ENCODE results near the gene S1PR2.
A peak's percentile ranks its signal among the peaks of the same experiment; 100 is the strongest.
"Not testable (repeated sequence)": the region's sequence is repeated elsewhere in the genome, so short reads cannot be mapped to it uniquely, and the experiment has no call there.

S1PR2 gene

GRCh38 chr19:10252707-10253106 lies 21.6 kb upstream of the S1PR2 start:
- no peak for DNase-seq

GRCh38 chr19:10251792-10252694 lies 20.9 kb upstream of the S1PR2 start, which contains the start of gene MRPL4:
TSS of gene MRPL4 (plus strand) at chr19:10252214. CDS start at chr19:10252254, 40 bp downstream.
- DNase-seq, result peak; percentile 96 to 99

GRCh38 chr19:10246511-10246910 lies 15.4 kb upstream of the S1PR2 start:
- DNase-seq, result no peak

DNA sequence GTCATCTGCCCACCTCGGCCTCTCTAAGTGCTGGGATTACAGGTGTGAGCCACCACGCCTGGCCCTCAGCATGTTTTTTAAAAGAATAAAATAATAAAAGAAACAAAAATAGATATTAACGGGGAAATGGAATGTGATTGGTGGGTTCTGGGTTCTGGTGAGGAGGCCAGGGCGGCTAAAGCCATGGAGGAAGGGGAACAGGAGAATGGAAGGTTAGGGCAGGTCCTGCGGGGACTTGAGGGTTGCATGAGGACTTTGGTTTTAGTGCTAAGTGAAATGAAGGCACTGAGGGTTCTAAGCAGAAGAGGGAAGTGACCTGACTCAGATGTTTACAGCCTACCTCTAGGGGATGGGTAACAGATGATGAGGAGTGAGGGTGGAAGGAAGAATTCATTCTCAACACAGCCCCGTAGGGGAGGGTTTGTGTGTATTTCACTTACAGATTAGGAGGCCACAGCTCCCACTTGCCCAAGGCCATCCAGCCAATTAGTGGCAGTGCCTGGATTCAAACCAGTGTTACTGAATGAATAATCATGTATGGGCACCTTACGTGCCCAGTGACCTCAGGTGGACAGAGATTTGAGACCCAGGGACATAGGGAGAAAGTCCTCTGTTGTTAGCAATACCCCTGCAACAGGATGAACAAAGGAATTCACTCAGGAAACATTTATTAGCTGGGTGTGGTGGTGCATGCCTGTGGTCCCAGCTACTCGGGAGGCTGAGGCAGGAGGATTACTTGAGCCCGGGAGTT lies 14.2 kb upstream of the S1PR2 start:
- no peak for DNase-seq

DNA sequence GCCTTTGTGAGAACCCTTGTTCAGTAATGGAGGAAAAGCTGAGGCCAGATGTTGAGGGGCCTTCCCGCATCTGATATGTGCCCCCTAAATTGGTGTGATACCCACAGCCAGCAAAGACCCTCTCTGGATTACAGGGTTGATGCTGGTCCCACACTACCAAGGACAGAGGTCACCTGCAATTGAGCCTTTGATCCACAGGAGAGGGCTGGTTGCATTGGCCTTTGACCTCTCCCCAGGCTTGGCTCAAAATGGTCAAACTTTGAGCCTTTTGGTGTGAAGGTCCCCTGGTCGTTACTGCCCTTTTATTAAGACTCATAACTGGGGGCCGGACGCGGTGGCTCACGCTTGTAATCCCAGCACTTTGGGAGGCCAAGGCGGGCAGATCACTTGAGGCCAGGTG lies 12.5 kb upstream of the S1PR2 start:
- DNase-seq, result no peak

DNA sequence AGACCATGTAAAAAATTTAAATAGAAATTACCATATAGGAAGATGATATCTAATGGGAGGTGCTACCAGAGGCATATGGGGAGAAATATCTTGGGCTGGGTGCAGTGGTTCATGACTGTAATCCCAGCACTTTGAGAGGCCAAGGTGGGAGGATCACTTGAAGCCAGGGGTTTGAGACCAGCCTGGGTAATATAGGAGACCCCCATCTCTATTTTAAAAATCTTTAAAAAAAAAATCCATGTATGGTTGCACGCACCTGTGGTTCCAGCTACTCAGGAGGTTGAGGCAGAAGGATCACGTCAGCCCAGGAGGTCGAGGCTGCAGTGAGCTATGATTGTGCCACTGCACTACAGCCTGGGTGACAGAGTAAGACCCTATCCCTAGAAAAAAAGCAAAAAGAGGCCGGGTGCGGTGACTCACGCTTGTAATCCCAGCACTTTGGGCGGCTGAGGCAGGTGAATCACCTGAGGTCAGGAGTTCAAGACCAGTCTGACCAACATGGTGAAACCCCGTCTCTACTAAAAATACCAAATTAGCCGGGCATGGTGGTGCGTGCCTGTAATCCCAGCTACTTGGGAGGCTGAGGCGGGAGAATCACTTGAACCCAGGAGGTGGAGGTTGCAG lies 10.8 kb upstream of the S1PR2 start:
- not testable (repeated sequence) for DNase-seq

DNA sequence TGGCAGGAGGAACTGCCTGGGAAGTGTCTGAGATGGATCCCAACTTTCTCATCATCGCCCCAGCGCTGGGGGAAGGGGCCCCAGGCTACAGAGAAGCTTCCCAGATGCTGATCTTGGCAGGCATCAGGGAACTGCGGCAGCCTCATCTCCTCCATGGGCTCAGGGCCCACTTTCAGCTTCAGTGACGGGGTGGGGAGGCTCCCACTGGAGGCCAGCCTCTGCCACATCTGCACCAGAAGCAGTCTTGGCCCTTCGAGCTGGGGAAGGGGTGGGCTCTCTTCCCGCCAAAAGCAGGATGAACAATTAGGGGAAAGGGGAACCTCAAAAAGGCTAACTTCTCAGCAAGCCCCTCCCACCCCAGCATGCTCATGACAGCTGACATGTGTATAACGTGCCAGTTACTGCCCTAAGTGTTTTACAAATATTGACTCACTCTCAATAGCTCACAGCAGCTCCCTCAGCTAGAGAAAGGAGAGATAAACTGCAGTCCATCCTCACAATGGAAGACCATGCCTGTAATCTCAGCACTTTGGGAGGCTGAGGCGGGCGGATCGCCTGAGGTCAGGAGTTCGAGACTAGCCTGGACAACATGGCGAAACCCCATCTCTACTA lies 7.1 kb upstream of the S1PR2 start:
- no peak for DNase-seq

GRCh38 chr19:10237702-10238101 lies 6.6 kb upstream of the S1PR2 start:
- no peak for DNase-seq

DNA sequence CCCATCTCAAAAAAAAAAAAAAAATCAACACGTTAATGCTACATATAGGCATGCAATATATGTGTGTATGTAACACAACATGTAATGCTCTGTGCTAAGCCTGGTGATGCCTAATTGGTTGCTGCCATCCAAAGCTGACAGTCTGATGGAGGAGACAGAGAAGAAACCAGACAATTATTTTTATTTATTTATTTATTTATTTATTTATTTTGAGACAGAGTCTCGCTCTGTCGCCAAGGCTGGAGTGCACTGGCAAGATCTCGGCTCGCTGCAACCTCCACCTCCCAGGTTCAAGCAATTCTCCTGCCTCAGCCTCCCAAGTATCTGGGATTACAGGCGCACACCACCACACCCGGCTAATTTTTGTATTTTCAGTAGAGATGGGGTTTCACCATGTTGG lies 4.3 kb upstream of the S1PR2 start:
- not testable (repeated sequence) for DNase-seq

DNA sequence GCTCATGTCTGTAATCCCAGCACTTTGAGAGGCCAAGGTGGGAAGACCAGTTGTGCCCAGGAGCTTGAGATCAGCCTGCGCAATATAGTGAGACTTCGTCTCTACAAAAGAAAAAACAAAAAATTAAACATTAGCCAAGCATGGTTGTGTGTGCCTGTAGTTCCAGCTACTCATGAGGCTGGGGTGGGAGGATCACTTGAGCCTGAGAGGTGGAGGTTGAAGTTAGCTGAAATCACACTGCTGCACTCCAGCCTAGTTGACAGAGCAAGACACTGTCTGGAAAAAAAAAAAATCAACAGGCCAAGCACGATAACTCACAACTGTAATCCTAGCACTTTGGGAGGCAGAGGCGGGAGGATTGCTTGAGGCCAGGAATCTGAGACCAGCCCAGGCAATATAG lies 3.9 kb upstream of the S1PR2 start:
- DNase-seq, result no peak

GRCh38 chr19:10233946-10234345 lies 2.8 kb upstream of the S1PR2 start:
- no peak for DNase-seq

GRCh38 chr19:10231612-10232228 lies 589 bp upstream of the S1PR2 start:
- no peak for DNase-seq

- no peak for DNase-seq
Measured at GRCh38 chr19:10230173-10230860, 814 bp downstream of the S1PR2 start.

- DNase-seq, result no peak
Measured at GRCh38 chr19:10228920-10229319, 2.2 kb downstream of the S1PR2 start.

GRCh38 chr19:10228393-10228792 lies 2.7 kb downstream of the S1PR2 start:
- no peak for DNase-seq

DNA sequence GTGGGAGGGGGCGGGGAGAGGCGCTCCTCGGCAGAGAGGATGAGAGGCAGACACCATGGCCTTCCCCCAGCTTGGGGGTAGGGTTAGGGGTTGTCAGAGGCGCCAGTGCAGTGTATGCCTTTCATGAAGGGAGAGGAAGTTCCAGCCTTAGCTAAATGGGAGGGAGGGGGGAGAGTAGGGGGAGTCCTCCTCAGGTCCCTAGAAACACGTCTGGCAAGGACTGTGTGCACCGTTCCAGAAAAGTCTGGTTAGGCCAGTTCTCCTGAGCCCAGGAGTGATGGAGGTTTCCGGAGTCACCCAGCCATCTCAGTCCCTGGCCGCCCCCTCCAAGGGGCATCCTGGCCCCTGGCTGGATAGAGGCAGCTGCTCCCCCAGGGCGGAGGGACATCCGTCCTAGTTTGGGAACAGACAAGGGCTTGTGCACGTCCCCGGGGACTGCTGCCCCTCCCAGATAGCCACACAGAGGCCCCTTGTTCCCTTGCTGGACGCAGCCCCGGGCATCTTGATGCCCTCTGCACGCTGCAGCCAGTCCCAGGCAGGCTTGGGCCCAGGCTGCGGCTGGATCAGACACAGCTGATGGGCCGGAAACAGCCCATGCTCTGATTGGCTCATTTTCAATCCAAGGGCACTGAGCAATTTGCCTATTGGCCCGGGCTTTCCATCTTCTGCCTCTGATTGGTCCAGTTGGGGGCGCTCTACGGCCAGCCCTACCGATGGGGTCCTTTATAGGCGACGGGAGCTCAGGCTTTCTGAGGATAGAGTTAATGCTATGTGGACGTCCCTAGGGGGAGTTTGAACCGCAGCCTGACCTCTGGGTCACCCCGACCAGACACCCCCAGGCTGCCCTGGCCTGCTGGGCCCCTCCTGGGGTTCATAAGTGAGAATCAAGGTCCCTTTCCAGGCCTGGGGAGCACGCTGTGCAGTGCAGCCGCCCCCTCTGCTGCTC lies 3.8 kb downstream of the S1PR2 start:
- DNase-seq, result peak; percentile 92

GRCh38 chr19:10226376-10227025 lies 4.6 kb downstream of the S1PR2 start:
- DNase-seq, result peak in 1 of 2 donors; percentile 56

DNA sequence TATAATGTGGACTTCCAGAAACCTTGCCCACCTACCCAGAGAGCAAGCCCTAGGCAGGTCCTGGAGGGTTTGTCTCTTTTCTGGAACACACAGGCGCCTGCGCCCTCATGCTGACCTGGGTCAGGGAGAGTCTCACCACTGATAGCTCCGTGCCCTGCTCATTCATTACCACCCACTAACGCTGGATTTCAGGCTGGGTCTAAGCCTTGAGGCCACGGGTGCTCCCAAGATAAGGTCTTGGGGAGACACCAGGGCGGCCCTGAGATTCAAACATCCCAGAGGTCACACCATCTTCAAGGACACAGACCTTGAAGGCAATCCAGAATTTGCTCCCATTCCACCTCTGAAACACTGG lies 5.1 kb downstream of the S1PR2 start:
- DNase-seq, result no peak

DNA sequence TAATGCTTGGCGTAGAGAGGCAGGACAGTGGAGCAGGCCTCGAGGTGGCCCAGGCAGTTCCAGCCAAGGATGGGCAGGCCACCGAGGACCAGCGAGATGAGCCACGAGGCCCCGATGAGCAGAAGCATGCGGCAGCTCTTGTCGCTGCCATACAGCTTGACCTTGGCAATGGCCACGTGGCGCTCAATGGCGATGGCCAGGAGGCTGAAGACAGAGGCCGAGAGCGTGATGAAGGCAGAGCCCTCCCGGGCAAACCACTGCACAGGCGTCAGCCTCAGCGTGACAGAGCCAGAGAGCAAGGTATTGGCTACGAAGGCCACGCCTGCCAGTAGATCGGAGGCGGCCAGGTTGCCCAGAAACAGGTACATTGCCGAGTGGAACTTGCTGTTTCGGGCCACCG lies 6.8 kb downstream of the S1PR2 start:
- no peak for DNase-seq

DNA sequence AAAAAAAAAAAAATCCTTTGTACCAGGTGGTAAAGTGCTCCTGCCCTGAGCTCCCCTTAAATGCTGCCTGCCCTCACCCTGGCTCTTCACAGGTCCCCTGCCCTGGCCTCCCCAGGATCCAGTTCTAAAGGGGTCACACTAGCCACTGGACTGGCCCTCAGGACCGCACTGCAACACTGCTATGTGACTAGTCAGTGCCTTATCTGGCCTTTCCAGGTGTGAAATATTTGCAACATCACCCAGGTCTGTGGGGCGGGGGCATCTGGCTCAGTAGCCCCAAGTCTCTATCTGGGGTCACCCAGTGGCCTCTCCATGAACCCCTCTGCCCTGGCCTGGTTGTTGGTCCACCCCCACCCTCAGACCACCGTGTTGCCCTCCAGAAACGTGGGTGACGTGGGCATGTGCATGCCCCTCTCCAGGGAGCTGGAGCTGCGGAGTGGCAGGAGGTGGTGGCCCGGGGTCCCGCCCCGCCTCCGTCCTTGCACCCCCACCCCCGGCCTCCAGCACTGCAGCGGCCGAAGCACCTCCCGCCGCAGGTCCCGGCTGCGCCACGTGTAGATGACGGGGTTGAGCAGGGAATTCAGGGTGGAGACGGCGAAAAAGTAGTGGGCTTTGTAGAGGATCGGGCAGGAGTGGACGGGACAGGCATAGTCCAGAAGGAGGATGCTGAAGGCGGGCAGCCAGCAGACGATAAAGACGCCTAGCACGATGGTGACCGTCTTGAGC lies 7.5 kb downstream of the S1PR2 start:
- no peak for DNase-seq
